Spleen (tissue), 11 donors: ENCODE results near the gene MACROD2. TPM values are rescaled to one million over a fixed set of nuclear protein-coding genes. Genes with fewer than 3 reads are reported as not detected.

ENCODE experiments used
- DNase-seq: peaks from one replicate; pipeline ENCODE4 v3.0.0-alpha.2; 2020
- H3K27ac ChIP-seq, 8 donors: fragments of 200-600 bp; sonication (generic) in 7 of 8; 1 replicate in 4 of 8; 2 replicates in 4 of 8; pipeline versions ENCODE4 v1.5.0 to v1.8.0; 2016 to 2021; ENCODE audit warnings: inconsistent platforms in 4 of 8, mild to moderate bottlenecking in 4 of 8, moderate library complexity in 1 of 8
- H3K27me3 ChIP-seq, 7 donors: fragments of 200-600 bp; sonication (generic) in 6 of 7; replicated peaks in 1 of 7; 1 replicate in 4 of 7; 2 replicates in 3 of 7; pipeline versions ENCODE4 v1.5.0 to v1.8.0; 2016 to 2021; ENCODE audit warnings: inconsistent platforms in 3 of 7, mild to moderate bottlenecking in 1 of 7
- H3K36me3 ChIP-seq, 6 donors: fragments of 200-600 bp; sonication (generic) in 5 of 6; 1 replicate in 4 of 6; 2 replicates in 2 of 6; pipeline versions ENCODE4 v1.5.0 to v1.8.0; 2016 to 2021; ENCODE audit warnings: inconsistent platforms in 2 of 6
- H3K4me1 ChIP-seq, 6 donors: fragments of 200-600 bp; sonication (generic) in 5 of 6; 1 replicate in 3 of 6; 2 replicates in 3 of 6; pipeline versions ENCODE4 v1.5.0 to v1.8.0; 2016 to 2021; ENCODE audit warnings: inconsistent platforms in 3 of 6
- H3K4me3 ChIP-seq, 8 donors: fragments of 200-600 bp; sonication (generic) in 7 of 8; 1 replicate in 4 of 8; 2 replicates in 4 of 8; pipeline versions ENCODE4 v1.5.0 to v1.8.0; 2016 to 2021; ENCODE audit warnings: inconsistent platforms in 4 of 8, mild to moderate bottlenecking in 4 of 8, moderate library complexity in 2 of 8
- H3K9me3 ChIP-seq, 8 donors: fragments of 200-600 bp; sonication (generic) in 7 of 8; 1 replicate in 4 of 8; 2 replicates in 4 of 8; pipeline versions ENCODE4 v1.5.0 to v1.8.0; 2016 to 2021; ENCODE audit warnings: inconsistent platforms in 4 of 8
- POLR2A ChIP-seq, 3 donors: fragments of 450-650 bp; IDR thresholded peaks; one replicate each; pipeline ENCODE4 v1.5.1; 2017; ENCODE audit warnings: antibody characterized with exemption in 3 of 3, mild to moderate bottlenecking in 1 of 3
- POLR2AphosphoS5 ChIP-seq, 3 donors: sonication (generic); formaldehyde crosslinking; IDR thresholded peaks; one replicate each; pipeline ENCODE4 v1.5.1; 2017; ENCODE audit warnings: antibody characterized with exemption in 3 of 3
- WGBS, 5 donors: extraction: QIAGEN DNeasy Blood & Tissue Kit in 3 of 5; methylation state at CpG; one replicate each; pipeline versions ENCODE4 v1.1.5 to v1.1.7; 2013 to 2018; 5-methylcytosine and 5-hydroxymethylcytosine counted together
- intact Hi-C: fragments of 100-400 bp; cut with DNase I; formaldehyde crosslinking; loops from one replicate; pipeline ENCODE4 v1.15.0; 2023; ENCODE audit warnings: low total_unique reads
- polyA plus RNA-seq, 3 donors: library from polyadenylated mRNA; stranded (reverse); fragments of 200-250 nt; gene quantifications; one replicate each; pipeline ENCODE4 v1.2.1, GENCODE V29; 2013
- total RNA-seq, 7 donors: library from RNA; depleted of rRNA in 3 of 7; stranded (reverse); fragments of >200 nt in 3 of 7; fragmentation: NEBNext Ultra II Directional in 4 of 7; extraction: Animal tissue kit (Norgen Biotek cat#: 25700) in 4 of 7; gene quantifications; one replicate each; pipeline versions ENCODE4 v1.1.0 to v1.2.1, GENCODE V29; 2016 to 2021
- TF ChIP-seq, protein P1 (sequence below), 11 experiments: fragments of 200-600 bp in 7 of 11; fragments of 450-650 bp in 4 of 11; sonication (generic) in 4 of 11; IDR thresholded peaks in 8 of 11; conservative IDR thresholded peaks in 3 of 11; 1 replicate in 7 of 11; 2 replicates in 4 of 11; pipeline versions ENCODE4 v1.4.0 to v1.8.0; 2016 to 2021; ENCODE audit warnings: antibody characterized with exemption in 11 of 11, inconsistent platforms in 4 of 11, mild to moderate bottlenecking in 1 of 11
- donor health status: healthy with polysubstance abuse.
- donor health status: DM: no; HTN: no; CAD: no; lungs with moderate emphysema.
- donor health status: DM: no; HTN: no; CAD: no.
- donor health status: Bipolar disorder and iron deficiency.
- donor health status: healthy.
- donor health status: DM: no; HTN: no; CAD: no.
- donor health status: DM: yes; HTN: yes; CAD: no.

The MACROD2 gene
- total and polyA plus RNA-seq, 10 donors = 1.5 to 4.7 (median 3.4) TPM

DNA sequence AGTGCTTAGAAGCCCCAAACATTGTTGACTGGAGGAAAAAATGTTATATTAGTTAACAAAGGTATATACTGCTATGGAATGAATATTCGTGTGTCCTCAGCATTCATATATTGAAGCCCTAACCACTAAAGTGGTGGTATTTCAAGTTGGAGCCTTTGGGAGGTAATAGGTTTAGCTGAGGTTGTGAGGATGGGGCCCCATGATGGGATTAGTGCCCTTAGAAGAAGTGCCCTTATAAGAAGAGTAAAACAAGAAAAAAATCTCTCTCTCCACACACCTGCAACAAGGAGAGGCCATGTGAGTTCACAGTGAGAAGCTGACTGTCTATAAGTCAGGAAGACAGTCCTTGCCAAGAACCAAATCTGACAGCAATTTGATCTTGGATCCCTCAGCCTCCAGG lies 1103.8 kb downstream of the MACROD2 start:
- Histone ChIP-seq H3K27me3 (no peaks in the 10 kb centered on the region), H3K4me3 (no peak overlapping the region), H3K27ac (no peak overlapping the region), H3K9me3 (peaks cover 0 to 18% (median 3%) of the 10 kb centered on the region in 8 donors), H3K36me3 (no peaks in the 10 kb centered on the region), H3K4me1 (no peaks in the 10 kb centered on the region)
- no peak for DNase-seq
- TF ChIP-seq, protein P1, sequence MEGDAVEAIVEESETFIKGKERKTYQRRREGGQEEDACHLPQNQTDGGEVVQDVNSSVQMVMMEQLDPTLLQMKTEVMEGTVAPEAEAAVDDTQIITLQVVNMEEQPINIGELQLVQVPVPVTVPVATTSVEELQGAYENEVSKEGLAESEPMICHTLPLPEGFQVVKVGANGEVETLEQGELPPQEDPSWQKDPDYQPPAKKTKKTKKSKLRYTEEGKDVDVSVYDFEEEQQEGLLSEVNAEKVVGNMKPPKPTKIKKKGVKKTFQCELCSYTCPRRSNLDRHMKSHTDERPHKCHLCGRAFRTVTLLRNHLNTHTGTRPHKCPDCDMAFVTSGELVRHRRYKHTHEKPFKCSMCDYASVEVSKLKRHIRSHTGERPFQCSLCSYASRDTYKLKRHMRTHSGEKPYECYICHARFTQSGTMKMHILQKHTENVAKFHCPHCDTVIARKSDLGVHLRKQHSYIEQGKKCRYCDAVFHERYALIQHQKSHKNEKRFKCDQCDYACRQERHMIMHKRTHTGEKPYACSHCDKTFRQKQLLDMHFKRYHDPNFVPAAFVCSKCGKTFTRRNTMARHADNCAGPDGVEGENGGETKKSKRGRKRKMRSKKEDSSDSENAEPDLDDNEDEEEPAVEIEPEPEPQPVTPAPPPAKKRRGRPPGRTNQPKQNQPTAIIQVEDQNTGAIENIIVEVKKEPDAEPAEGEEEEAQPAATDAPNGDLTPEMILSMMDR (IDR thresholded peaks at IDR 0.05 in 8 of 11, conservative IDR thresholded peaks at IDR 0.05 in 3 of 11) = no peak
- TF ChIP-seq POLR2AphosphoS5 (IDR thresholded peaks at IDR 0.05) (no peak), POLR2A (IDR thresholded peaks at IDR 0.05) (no peak)
- WGBS, 5 donors = 70 to 91% (median 76%) methylated on average over 1 of the region's 1 CpG
- intact Hi-C loops = no loop called here

- H3K4me3 ChIP-seq = no peak overlapping the region
- intact Hi-C loops = no loop called here
- H3K4me1 ChIP-seq = no peaks in the 10 kb centered on the region
- H3K9me3 ChIP-seq = peaks cover 0 to 19% (median 3%) of the 10 kb centered on the region in 8 donors
- no peaks in the 10 kb centered on the region for H3K27me3 ChIP-seq
- no peaks in the 10 kb centered on the region for H3K36me3 ChIP-seq
- DNase-seq = no peak
- H3K27ac ChIP-seq = no peak overlapping the region
- TF ChIP-seq, protein P1 (IDR thresholded peaks at IDR 0.05 in 8 of 11, conservative IDR thresholded peaks at IDR 0.05 in 3 of 11) = no peak
- no peak for TF ChIP-seq POLR2AphosphoS5 (IDR thresholded peaks at IDR 0.05)
- no peak for TF ChIP-seq POLR2A (IDR thresholded peaks at IDR 0.05)
Observed at GRCh38 chr20:15100506-15101160, 1105.3 kb downstream of the MACROD2 start.

GRCh38 chr20:15107931-15108330 lies 1112.6 kb downstream of the MACROD2 start:
- TF ChIP-seq POLR2A (IDR thresholded peaks at IDR 0.05) = no peak
- TF ChIP-seq POLR2AphosphoS5 (IDR thresholded peaks at IDR 0.05) = no peak
- TF ChIP-seq, protein P1 (IDR thresholded peaks at IDR 0.05 in 8 of 11, conservative IDR thresholded peaks at IDR 0.05 in 3 of 11) = no peak
- no peaks in the 10 kb centered on the region for H3K36me3 ChIP-seq
- H3K27ac ChIP-seq = no peak overlapping the region
- WGBS, 5 donors = 24 to 96% (median 50%) methylated on average over 1 of the region's 1 CpG
- no peaks in the 10 kb centered on the region for H3K27me3 ChIP-seq
- intact Hi-C loops = no loop called here
- DNase-seq = no peak
- no peak overlapping the region for H3K4me3 ChIP-seq
- H3K9me3 ChIP-seq = peaks cover 0 to 3% (median 0%) of the 10 kb centered on the region in 8 donors
- H3K4me1 ChIP-seq = no peaks in the 10 kb centered on the region

DNA sequence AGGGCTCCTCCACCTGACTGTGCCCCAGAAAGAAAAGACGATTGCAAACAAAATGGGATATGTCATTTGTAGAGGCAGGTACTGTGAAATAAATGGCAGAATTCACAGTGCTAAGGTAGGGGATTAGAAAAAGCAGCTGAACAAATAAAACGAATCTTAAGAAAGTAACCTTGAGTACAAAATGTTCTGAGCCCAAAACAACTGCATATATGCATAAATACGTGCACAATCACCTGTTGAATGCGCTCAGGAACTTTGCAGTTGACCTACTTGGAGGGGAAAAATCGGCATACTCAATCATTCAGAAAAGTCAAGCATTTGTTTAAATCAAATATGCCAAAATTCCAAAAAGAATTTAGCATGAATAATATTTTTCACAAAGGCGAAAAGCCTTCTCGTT lies 1114.2 kb downstream of the MACROD2 start:
- H3K27ac ChIP-seq = no peak overlapping the region
- H3K9me3 ChIP-seq = peaks cover 0 to 3% (median 0%) of the 10 kb centered on the region in 8 donors
- DNase-seq = no peak
- H3K36me3 ChIP-seq = no peaks in the 10 kb centered on the region
- WGBS, 5 donors = 82 to 90% (median 82%) methylated on average over 7 of the region's 7 CpGs
- H3K4me3 ChIP-seq = no peak overlapping the region
- TF ChIP-seq POLR2A (IDR thresholded peaks at IDR 0.05) (no peak), POLR2AphosphoS5 (IDR thresholded peaks at IDR 0.05) (no peak)
- TF ChIP-seq, protein P1 (IDR thresholded peaks at IDR 0.05 in 8 of 11, conservative IDR thresholded peaks at IDR 0.05 in 3 of 11) = no peak
- no peaks in the 10 kb centered on the region for H3K4me1 ChIP-seq
- no peaks in the 10 kb centered on the region for H3K27me3 ChIP-seq
- intact Hi-C loops = no loop called here
